GOT3 (cell line): Measurements from ENCODE around the gene SERPINB13.
"Not testable (repeated sequence)": the region's sequence is repeated elsewhere in the genome, so short reads cannot be mapped to it uniquely, and the experiment has no call there.

Experiments
- DNase-seq: peaks from one replicate; lab custom pipeline; 2025; ENCODE audit warnings: mixed read lengths; lab: John Stamatoyannopoulos, UW

SERPINB13 gene

DNA sequence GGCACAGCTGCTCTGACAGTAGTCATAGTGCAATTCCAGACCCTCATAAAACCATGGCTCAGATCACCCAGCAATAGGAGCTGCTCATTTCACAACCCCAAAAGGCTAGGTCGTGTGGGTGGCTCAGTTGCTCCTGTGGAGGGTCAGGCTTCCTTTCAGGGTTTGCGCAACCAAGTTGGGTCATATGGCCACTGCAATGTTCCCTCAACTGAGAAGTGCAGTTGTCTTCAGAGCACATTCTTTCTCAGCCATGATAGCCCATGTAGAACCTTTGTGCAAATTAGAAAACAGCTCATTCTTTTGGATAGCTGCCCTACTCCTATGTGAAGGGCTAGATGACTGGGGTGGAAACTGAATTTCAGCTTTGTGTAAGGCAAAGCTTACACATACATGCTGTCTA lies 3.2 kb downstream of the SERPINB13 start:
- no peak for DNase-seq

GRCh38 chr18:63590966-63591695 lies 4.0 kb downstream of the SERPINB13 start:
- DNase-seq = no peak

DNA sequence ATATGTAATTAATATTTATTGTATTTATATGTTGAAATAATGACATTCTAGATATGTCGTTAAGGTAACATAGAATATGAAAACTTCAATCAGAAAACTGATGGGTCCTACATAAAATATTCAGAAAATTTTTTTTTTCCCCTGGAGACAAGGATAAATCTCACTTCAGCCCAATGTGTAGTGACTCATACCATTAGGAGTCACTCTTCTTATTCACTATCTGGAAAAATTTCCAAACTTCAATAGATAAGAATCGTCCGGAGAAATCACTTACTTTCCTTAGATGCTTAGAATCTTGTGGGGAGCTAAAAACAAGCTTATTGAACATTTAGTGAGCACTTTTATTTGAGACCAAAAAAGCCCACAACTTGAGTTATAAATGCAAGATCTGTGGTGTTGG lies 4.6 kb downstream of the SERPINB13 start:
- no peak for DNase-seq

DNA sequence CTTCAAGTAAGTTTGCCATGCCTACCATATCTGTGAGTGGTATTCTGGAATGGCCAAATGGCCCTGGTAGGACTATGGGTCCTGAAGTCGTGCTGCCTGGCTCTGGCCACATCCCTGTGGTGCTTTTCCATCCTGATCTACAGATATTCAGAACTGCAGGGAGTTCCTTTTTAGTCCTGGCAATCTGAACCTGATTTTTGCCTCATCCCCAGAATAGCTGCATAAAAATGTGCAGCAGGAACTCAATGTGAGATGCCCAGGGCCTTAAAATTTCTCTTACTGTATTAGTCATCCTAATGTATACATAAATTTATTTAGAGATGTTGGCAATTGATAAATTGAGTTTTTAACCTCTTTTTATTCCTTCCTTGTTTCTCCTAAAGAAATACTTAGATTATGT lies 5.3 kb downstream of the SERPINB13 start:
- DNase-seq = no peak

- no peak for DNase-seq
Observed at GRCh38 chr18:63596964-63597363, 9.8 kb downstream of the SERPINB13 start.

- DNase-seq = no peak
Observed at GRCh38 chr18:63603355-63603754, 16.2 kb downstream of the SERPINB13 start.

- no peak for DNase-seq
Observed at GRCh38 chr18:63603772-63604171, 16.6 kb downstream of the SERPINB13 start.

- DNase-seq = no peak
Observed at GRCh38 chr18:63604791-63605567, 17.8 kb downstream of the SERPINB13 start.

DNA sequence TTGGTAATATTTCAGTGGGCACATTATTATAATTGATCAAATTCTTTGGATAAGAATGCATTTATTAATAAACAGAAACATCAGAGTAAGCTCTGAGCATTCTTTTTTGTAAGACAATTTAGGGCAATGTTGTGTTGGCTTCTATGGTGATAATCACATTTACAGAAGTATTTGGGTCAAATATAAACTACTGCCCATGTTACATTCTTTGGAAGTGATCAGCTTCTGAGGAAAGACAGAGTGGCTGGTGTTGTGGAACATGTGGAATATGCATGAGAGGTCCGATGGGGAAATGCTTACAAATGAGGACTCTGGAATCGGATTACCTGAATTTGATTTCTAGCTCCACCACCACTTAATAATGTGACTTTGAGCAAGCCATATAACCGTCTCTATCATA lies 19.4 kb downstream of the SERPINB13 start:
- DNase-seq = no peak

DNA sequence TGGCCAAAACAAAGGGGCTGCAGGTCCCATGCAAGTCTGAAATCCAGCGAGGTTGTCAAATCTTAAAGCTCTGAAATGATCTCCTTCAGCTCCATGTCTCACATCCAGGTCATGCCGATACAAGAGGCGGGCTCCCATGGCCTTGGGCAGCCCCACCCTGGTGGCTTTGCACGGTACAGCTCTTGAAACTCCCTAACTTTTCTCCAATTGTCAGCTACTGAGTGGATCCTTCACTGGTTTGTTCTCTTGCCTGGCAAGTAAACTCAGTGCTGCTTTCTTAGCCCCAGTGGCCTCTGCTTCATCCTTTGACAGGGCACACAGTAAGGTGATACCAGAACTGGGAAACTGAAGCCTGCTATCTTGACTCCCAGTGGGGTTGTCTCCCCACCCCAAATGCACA lies 26.3 kb downstream of the SERPINB13 start:
- DNase-seq = no peak

GRCh38 chr18:63617049-63617914 lies 30.1 kb downstream of the SERPINB13 start:
- DNase-seq = no peak

DNA sequence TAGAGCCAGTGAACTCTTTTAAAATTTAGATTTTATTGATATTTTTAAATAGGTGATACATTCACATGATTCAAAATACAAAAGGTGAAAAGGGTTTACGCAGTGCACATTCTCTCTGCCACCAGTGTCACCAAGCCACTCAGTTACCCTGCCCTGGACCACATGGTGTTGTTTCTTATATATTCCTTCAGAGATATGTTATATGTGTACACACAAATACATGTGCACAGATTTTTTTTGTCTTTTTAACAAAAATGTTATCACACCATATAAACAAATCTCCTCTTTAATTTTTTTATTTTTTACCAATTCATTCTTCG lies 30.7 kb downstream of the SERPINB13 start:
- no peak for DNase-seq

DNA sequence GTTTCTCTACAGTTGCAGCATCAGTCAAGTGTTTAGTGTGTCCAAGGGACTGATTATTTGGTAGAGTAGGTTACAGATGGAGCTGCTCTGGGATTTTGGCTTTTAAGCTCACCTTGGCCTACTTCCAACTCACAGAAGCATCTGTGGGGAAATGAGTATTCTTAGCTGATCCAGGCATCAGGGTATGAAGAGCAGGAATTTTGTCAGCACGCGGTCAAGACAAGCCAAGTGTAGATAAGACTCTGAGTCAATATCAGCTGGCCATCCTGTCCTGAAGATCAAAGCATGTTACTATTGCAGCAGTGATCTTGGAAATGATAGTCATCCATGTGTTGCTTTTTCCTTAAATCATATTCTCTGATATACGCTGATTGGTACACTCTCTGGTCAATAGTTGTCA lies 32.5 kb downstream of the SERPINB13 start:
- DNase-seq = no peak

- DNase-seq = no peak
Observed at GRCh38 chr18:63624863-63625262, 37.7 kb downstream of the SERPINB13 start.

DNA sequence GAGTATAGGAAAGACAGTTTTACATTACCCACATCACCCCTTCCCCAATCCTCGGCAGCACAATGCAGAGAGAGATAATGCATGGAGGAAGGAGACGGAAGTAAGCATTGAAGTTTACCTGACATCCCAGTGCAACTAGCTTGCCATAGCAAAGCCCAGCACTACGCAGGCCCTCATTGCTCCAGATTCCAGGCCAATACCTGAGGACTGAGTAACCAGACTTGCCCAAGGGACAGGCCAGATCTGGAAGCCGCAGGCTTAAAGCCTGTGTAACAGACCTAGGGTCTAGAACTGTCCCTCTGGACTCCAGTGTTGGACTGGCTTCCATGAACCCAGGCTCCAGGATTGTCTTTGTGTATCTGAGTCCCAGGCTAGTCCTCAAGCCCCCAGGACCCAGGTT lies 39.3 kb downstream of the SERPINB13 start:
- no peak for DNase-seq

DNA sequence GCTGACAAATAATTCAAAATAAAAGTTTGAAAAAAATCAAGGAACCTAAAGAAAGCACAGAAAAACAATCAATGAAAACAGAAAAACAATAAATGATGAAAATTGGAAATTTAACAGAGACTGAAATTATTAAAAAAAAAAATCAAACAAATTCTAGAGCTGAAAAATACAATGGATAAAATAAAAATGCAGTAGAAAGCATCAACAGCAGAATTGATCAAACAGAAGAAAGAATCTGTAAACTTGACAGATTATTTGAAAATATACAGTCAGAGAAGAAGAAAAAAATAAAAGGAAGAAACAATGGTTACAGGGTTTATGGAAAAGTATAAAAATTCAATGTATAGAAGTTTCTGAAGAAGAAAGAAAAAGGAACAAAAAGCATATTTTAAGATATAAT lies 40.7 kb downstream of the SERPINB13 start:
- no peak for DNase-seq

DNA sequence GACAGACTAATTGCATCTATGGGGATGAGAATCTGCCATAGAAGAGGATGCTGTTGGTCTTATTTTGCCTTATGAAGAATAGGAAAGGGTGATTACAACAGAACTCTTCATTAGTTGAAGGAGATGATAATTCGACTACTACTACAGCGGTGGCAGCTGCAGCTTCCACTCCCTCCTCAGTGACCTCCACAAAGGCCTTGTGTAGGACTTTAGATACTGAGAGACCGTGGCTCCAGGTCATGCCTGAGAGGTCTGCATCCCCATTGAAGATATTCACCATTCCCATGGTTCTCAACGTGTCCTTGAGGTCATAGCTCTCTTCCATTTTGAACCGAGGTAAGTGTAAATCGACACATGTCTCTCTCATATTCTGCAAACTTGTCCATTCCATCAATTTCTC lies 50.6 kb downstream of the SERPINB13 start:
- DNase-seq = no peak

GRCh38 chr18:63641157-63641680 lies 54.1 kb downstream of the SERPINB13 start:
- not testable (repeated sequence) for DNase-seq

DNA sequence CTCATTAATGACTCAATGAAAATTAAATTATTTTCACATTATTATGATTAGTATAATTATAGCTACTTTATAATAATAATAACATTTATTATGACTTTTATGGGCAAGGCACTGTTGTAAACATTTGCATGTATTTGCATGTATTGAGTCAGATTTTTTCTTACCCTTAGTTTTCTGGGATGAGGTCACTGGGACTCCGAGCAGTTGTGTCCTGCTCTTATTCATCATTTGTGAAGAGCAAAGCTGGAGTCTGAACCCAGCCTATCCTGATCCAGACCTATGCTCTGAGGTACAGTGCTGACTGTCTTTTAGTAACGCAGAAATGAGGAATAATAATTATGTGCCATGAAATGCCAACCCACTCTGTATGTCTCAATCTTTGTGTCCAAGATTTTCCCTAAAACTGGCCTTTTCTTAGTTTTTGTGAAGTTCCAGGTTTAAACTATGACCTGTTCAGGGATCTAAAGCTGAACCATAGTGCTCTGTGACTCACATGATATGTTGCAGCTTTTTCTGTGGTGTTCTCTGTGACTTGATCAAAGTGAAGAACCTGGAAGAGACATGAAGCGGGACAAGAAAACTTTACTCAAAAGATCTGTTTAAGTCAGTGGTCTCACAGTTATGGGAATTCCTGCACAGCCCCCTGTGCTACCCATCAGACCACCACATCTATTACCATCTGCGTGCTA lies 55.7 kb downstream of the SERPINB13 start:
- DNase-seq = not testable (repeated sequence)

- DNase-seq = not testable (repeated sequence)
Observed at GRCh38 chr18:63644142-63644541, 57.0 kb downstream of the SERPINB13 start, which contains the start of gene SERPINB4. TSS of gene SERPINB4 (minus strand) at chr18:63644256. CDS start at chr18:63643577, 679 bp downstream.

- not testable (repeated sequence) for DNase-seq
Observed at GRCh38 chr18:63644694-63645093, 57.6 kb downstream of the SERPINB13 start.

DNA sequence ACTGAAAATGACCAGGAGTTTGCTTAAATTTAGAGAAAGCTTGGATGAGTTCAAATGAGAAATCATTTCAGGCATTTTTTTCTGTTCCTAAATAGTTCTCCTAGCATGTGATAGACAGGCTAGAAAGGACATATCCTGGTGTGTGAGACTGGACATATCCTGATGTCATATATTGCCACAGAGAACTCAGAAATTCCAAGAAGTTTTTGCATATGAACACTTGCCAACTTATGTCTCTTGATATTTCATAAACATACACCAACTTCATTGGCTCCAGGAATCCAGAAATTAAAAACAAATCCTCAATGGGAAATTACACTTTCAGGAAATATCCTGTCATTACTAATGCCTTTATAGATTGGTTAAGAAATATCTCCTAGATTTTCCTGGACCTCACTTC lies 59.8 kb downstream of the SERPINB13 start:
- no peak for DNase-seq
